AG04450 (cell line): ENCODE data around the gene PLCL1. TPM values are rescaled to one million over a fixed set of nuclear protein-coding genes. Genes with fewer than 3 reads are reported as not detected.

Experiments
- CTCF ChIA-PET: fragments of 300-600, 350-600 bp; formaldehyde crosslinking; extraction: SDS; loops from one replicate; lab custom pipeline; 2022; ENCODE audit warnings: antibody characterized with exemption, inconsistent platforms; lab: Charles Lee
- POLR2A ChIA-PET: fragments of 350-600 bp; formaldehyde crosslinking; extraction: SDS; loops from one replicate; lab custom pipeline; 2021; ENCODE audit warnings: antibody characterized with exemption, inconsistent platforms; lab: Yijun Ruan, JAX
- DNase-seq: peaks from one replicate; pipeline ENCODE4 v3.0.0-alpha.2; 2011; ENCODE audit warnings: low read depth, low spot score
- H3K27ac ChIP-seq: one replicate; pipeline ENCODE4 v1.5.1; 2012; ENCODE audit warnings: low read depth, low read length, control low read depth
- H3K27me3 ChIP-seq: one replicate; pipeline ENCODE4 v1.6.0; 2012; ENCODE audit warnings: low read length; ENCODE audit not compliant: control insufficient read depth, insufficient read depth
- H3K4me3 ChIP-seq: 2 replicates; pipeline ENCODE4 v1.5.1; 2011; ENCODE audit warnings: mild to moderate bottlenecking, low read depth, low read length, control low read depth
- H3K9me3 ChIP-seq: 2 replicates; pipeline ENCODE4 v1.5.1; 2012; ENCODE audit warnings: low read length; ENCODE audit not compliant: control insufficient read depth, insufficient read depth
- CTCF ChIP-seq: IDR thresholded peaks from 2 replicates; pipeline ENCODE4 v1.5.1; 2011; ENCODE audit warnings: low read depth, low read length, control low read depth, inconsistent platforms
- polyA plus RNA-seq: library from polyadenylated mRNA; depleted of rRNA; stranded (reverse); fragments of >200 nt; gene quantifications from 2 replicates; pipeline ENCODE4 v1.2.3, GENCODE V29; 2011

PLCL1 gene
- polyA plus RNA-seq, 1 experiment, result 0.43 TPM

GRCh38 chr2:198136142-198136541, 331.7 kb downstream of the PLCL1 start:
- DNase-seq, result no peak
- no peak overlapping the region for H3K4me3 ChIP-seq
- POLR2A ChIA-PET, result no interaction called here
- no peak for TF ChIP-seq CTCF
- CTCF ChIA-PET, result no interaction called here
- no peaks in the 10 kb centered on the region for H3K27me3 ChIP-seq
- H3K9me3 ChIP-seq, result no peaks in the 10 kb centered on the region
- no peak overlapping the region for H3K27ac ChIP-seq

GRCh38 chr2:198137733-198138132, 333.3 kb downstream of the PLCL1 start:
- ChIA-PET POLR2A (no interaction called here), CTCF (no interaction called here)
- no peak overlapping the region for H3K27ac ChIP-seq
- no peak overlapping the region for H3K4me3 ChIP-seq
- TF ChIP-seq CTCF, result no peak
- H3K9me3 ChIP-seq, result no peaks in the 10 kb centered on the region
- H3K27me3 ChIP-seq, result no peaks in the 10 kb centered on the region
- no peak for DNase-seq

GRCh38 chr2:198141726-198142125, 337.3 kb downstream of the PLCL1 start:
- ChIA-PET CTCF (no interaction called here), POLR2A (no interaction called here)

GRCh38 chr2:198143156-198143555, 338.8 kb downstream of the PLCL1 start:
- Histone ChIP-seq H3K9me3 (no peaks in the 10 kb centered on the region), H3K27ac (no peak overlapping the region), H3K27me3 (no peaks in the 10 kb centered on the region), H3K4me3 (no peak overlapping the region)
- POLR2A ChIA-PET, result no interaction called here
- CTCF ChIA-PET, result no interaction called here
- no peak for DNase-seq
- no peak for TF ChIP-seq CTCF

More at GRCh38 chr2:198141726-198142125, 337.3 kb downstream of the PLCL1 start:
- TF ChIP-seq CTCF, result no peak
- no peak for DNase-seq
- H3K27me3 ChIP-seq, result no peaks in the 10 kb centered on the region
- no peak overlapping the region for H3K27ac ChIP-seq
- no peak overlapping the region for H3K4me3 ChIP-seq
- H3K9me3 ChIP-seq, result no peaks in the 10 kb centered on the region

- no peak for DNase-seq
- Histone ChIP-seq H3K9me3 (no peaks in the 10 kb centered on the region), H3K4me3 (no peak overlapping the region), H3K27me3 (no peaks in the 10 kb centered on the region), H3K27ac (no peak overlapping the region)
- CTCF ChIA-PET, result no interaction called here
- TF ChIP-seq CTCF, result no peak
- POLR2A ChIA-PET, result no interaction called here
Measured at GRCh38 chr2:198143793-198144192, 339.4 kb downstream of the PLCL1 start.
